Endothelial cell of umbilical vein (primary cell): ENCODE data around the gene MCU. TPM values are rescaled to one million over a fixed set of nuclear protein-coding genes. Genes with fewer than 3 reads are reported as not detected.

Experiments used
- BruUV-seq: library from RNA; stranded (reverse); fragments of 400-500 nt; replicated peaks from 2 replicates; lab custom pipeline; 2021; lab: Mats Ljungman, UMichigan
- CTCF ChIA-PET: fragments of 300-600, 350-600 bp; sonication (Branson Sonifier 250); formaldehyde crosslinking; loops from one replicate; lab custom pipeline; 2021; ENCODE audit warnings: antibody characterized with exemption, inconsistent platforms; lab: Charles Lee
- POLR2A ChIA-PET: fragments of 300-600, 350-600 bp; sonication (Branson Sonifier 250); formaldehyde crosslinking; loops from one replicate; lab custom pipeline; 2021; ENCODE audit warnings: antibody characterized with exemption, inconsistent platforms; lab: Charles Lee
- DNase-seq: peaks from one replicate; pipeline ENCODE4 v3.0.0-alpha.2; 2011; ENCODE audit warnings: low read depth, low spot score
- FAIRE-seq: peaks from 2 replicates; lab custom pipeline; 2011; peaks lifted over from hg19 to GRCh38; lab: Jason Lieb, UNC
- H2AFZ ChIP-seq: 2 replicates; pipeline ENCODE4 v1.6.0; 2012; ENCODE audit warnings: low read depth, low read length, control low read depth, inconsistent platforms
- H3K27ac ChIP-seq: 2 replicates; pipeline ENCODE4 v1.5.1; 2011; ENCODE audit warnings: low read depth, mild to moderate bottlenecking, control low read depth, low read length, moderate library complexity; ENCODE audit not compliant: insufficient read depth
- H3K27me3 ChIP-seq, 2 experiments: 2 replicates each; pipeline versions ENCODE4 v1.6.0 to v1.6.1; 2011; ENCODE audit warnings: low read length in 2 of 2, mixed read lengths in 1 of 2; ENCODE audit not compliant: control insufficient read depth in 2 of 2, insufficient read depth in 2 of 2
- H3K36me3 ChIP-seq, 2 experiments: 2 replicates in 1 of 2; 3 replicates in 1 of 2; pipeline ENCODE4 v1.5.1; 2011; ENCODE audit warnings: low read length in 2 of 2, mild to moderate bottlenecking in 1 of 2, moderate library complexity in 1 of 2; ENCODE audit not compliant: control insufficient read depth in 2 of 2, insufficient read depth in 2 of 2; ENCODE audit errors: extremely low read depth in 1 of 2
- H3K4me1 ChIP-seq: 3 replicates; pipeline ENCODE4 v1.5.1; 2011; ENCODE audit warnings: mild to moderate bottlenecking, low read length; ENCODE audit not compliant: control insufficient read depth, insufficient read depth; ENCODE audit errors: extremely low read depth
- H3K4me2 ChIP-seq: 2 replicates; pipeline ENCODE4 v1.6.1; 2011; ENCODE audit warnings: low read length, control low read depth, mixed read lengths; ENCODE audit not compliant: insufficient read depth
- H3K4me3 ChIP-seq, 3 experiments: fragments of 200-600 bp in 1 of 3; sonication (generic), shearing (Covaris generic) in 1 of 3; replicated peaks in 1 of 3; 2 replicates each; pipeline ENCODE4 v1.5.1; 2011 to 2016; ENCODE audit warnings: control low read depth in 3 of 3, low read length in 3 of 3, mild to moderate bottlenecking in 2 of 3, inconsistent platforms in 1 of 3, low read depth in 1 of 3, moderate library complexity in 1 of 3; ENCODE audit not compliant: insufficient read depth in 1 of 3
- H3K79me2 ChIP-seq: 2 replicates; pipeline ENCODE4 v1.6.0; 2012; ENCODE audit warnings: low read length, inconsistent platforms; ENCODE audit not compliant: control insufficient read depth, insufficient read depth
- H3K9ac ChIP-seq: replicated peaks from 2 replicates; pipeline ENCODE3; 2011; ENCODE audit warnings: low read length, control low read depth; ENCODE audit not compliant: insufficient read depth; ENCODE audit errors: extremely low read depth
- H3K9me1 ChIP-seq: replicated peaks from 3 replicates; pipeline ENCODE4 v1.6.0; 2011; ENCODE audit warnings: mild to moderate bottlenecking, low read length; ENCODE audit not compliant: control insufficient read depth, insufficient read depth; ENCODE audit errors: extremely low read depth
- H3K9me3 ChIP-seq: replicated peaks from 2 replicates; pipeline ENCODE4 v1.5.1; 2012; ENCODE audit warnings: low read length, inconsistent platforms; ENCODE audit not compliant: control insufficient read depth, insufficient read depth
- H4K20me1 ChIP-seq: replicated peaks from 2 replicates; pipeline ENCODE3; 2011; ENCODE audit warnings: mild to moderate bottlenecking, low read length; ENCODE audit not compliant: control insufficient read depth, insufficient read depth; ENCODE audit errors: extremely low read depth
- EZH2 ChIP-seq: IDR thresholded peaks from 2 replicates; pipeline ENCODE4 v1.6.1; 2012; ENCODE audit warnings: borderline replicate concordance, low read depth, mild to moderate bottlenecking, moderate library complexity, low read length, inconsistent platforms; ENCODE audit not compliant: severe bottlenecking
- FOS ChIP-seq: IDR thresholded peaks from 2 replicates; pipeline ENCODE4 v1.6.1; 2011; ENCODE audit warnings: mild to moderate bottlenecking, low read length, moderate library complexity, borderline replicate concordance; ENCODE audit not compliant: insufficient read depth
- GATA2 ChIP-seq: IDR thresholded peaks from 2 replicates; pipeline ENCODE4 v1.7.0; 2011; ENCODE audit warnings: low read depth, mild to moderate bottlenecking, moderate library complexity, mixed read lengths, low read length; ENCODE audit not compliant: insufficient read length, insufficient read depth
- JUN ChIP-seq: IDR thresholded peaks from 2 replicates; pipeline ENCODE4 v1.6.1; 2011; ENCODE audit warnings: borderline replicate concordance, low read depth; ENCODE audit not compliant: insufficient read length, insufficient read depth
- MYC ChIP-seq: IDR thresholded peaks from one replicate; pipeline ENCODE4 v1.6.1; 2011; ENCODE audit warnings: mild to moderate bottlenecking, low read depth, low read length
- POLR2A ChIP-seq: IDR thresholded peaks from 2 replicates; pipeline ENCODE4 v1.6.1; 2012; ENCODE audit warnings: low read depth, mild to moderate bottlenecking, control low read depth, low read length
- POLR2AphosphoS5 ChIP-seq: IDR thresholded peaks from 2 replicates; pipeline ENCODE4 v1.6.1; 2012; ENCODE audit warnings: low read depth, mild to moderate bottlenecking, control low read depth, low read length, moderate library complexity; ENCODE audit not compliant: insufficient read depth
- dilution Hi-C: fragments of 300-500 bp; cut with MboI; formaldehyde crosslinking; loops from one replicate; pipeline ENCODE4 v1.15.0; 2019; ENCODE audit warnings: low sequenced_read_pairs; ENCODE audit not compliant: extremely low pct_ligation_motif_present
- intact Hi-C: fragments of 100-400 bp; cut with micrococcal nuclease; formaldehyde crosslinking; loops from one replicate; pipeline ENCODE4 v1.10.0; 2022
- polyA plus RNA-seq, 4 experiments: library from polyadenylated mRNA; depleted of rRNA in 3 of 4; stranded (reverse) in 3 of 4; unstranded in 1 of 4; fragments of >200 nt; gene quantifications; 2 replicates each; pipeline versions ENCODE4 v1.2.1 to v1.2.3, GENCODE V29; 2011 to 2012; ENCODE audit warnings: missing spikeins in 1 of 4
- total RNA-seq: library from RNA; stranded (reverse); gene quantifications from 2 replicates; pipeline ENCODE4 v1.2.3, GENCODE V29; 2021
- TF ChIP-seq, protein P1 (sequence below): IDR thresholded peaks from 2 replicates; pipeline ENCODE4 v1.6.1; 2011; ENCODE audit not compliant: insufficient read depth, insufficient read length
- TF ChIP-seq, protein P2 (sequence below), 2 donors: IDR thresholded peaks; 1 replicate in 1 of 2; 2 replicates in 1 of 2; pipeline ENCODE4 v1.5.1; 2011; ENCODE audit warnings: low read length in 2 of 2, mild to moderate bottlenecking in 2 of 2, moderate library complexity in 2 of 2, control low read depth in 1 of 2, inconsistent platforms in 1 of 2, low read depth in 1 of 2; ENCODE audit not compliant: insufficient read depth in 1 of 2; ENCODE audit errors: extremely low read depth in 1 of 2

Gene MCU
- total and polyA plus RNA-seq, 2 donors (not counting 3 experiments of a cell fraction or from before 2014, with no cell fraction given), result 25.2 to 37.2 TPM

DNA sequence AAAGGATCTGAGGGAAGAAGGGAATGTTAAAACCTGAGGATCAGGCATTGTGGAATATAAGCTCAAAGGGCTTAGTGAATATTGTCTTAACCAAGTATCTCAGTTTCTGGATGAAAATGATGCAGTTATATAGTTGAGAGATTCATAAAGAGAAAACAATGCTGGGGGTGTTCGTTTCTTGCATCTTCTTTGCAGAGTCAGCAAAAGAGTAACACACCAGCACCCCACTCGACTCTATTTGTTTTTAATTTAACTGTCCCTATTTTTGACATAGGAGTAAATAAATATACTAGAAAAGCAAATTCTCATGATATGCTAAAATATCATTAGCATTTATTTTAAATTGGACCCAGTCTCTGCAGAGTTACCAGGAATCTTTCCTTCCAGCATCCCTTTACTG lies 194.0 kb downstream of the MCU start:
- DNase-seq, result no peak
- Histone ChIP-seq H3K27me3 (no peaks in the 10 kb centered on the region), H3K9me3 (no peaks in the 10 kb centered on the region), H3K27ac (peak overlapping the region; percentile 95), H3K4me2 (no peak overlapping the region), H4K20me1 (no peaks in the 10 kb centered on the region), H3K36me3 (no peaks in the 10 kb centered on the region), H3K79me2 (no peaks in the 10 kb centered on the region), H3K9me1 (no peaks in the 10 kb centered on the region), H2AFZ (no peak overlapping the region), H3K4me3 (no peak overlapping the region), H3K9ac (peak overlapping the region; percentile 61), H3K4me1 (peaks cover 25% of the 10 kb centered on the region)
- intact Hi-C loops, result loop anchor here (5.0 kb wide), 1 partner anchor 194 kb away; the partner anchor contains the start of gene MCU
- TF ChIP-seq POLR2A (no peak), FOS (no peak), MYC (no peak), GATA2 (no peak), POLR2AphosphoS5 (no peak), JUN (no peak), EZH2 (no peak)
- TF ChIP-seq, protein P1, sequence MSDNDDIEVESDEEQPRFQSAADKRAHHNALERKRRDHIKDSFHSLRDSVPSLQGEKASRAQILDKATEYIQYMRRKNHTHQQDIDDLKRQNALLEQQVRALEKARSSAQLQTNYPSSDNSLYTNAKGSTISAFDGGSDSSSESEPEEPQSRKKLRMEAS, result no peak
- TF ChIP-seq, protein P2, sequence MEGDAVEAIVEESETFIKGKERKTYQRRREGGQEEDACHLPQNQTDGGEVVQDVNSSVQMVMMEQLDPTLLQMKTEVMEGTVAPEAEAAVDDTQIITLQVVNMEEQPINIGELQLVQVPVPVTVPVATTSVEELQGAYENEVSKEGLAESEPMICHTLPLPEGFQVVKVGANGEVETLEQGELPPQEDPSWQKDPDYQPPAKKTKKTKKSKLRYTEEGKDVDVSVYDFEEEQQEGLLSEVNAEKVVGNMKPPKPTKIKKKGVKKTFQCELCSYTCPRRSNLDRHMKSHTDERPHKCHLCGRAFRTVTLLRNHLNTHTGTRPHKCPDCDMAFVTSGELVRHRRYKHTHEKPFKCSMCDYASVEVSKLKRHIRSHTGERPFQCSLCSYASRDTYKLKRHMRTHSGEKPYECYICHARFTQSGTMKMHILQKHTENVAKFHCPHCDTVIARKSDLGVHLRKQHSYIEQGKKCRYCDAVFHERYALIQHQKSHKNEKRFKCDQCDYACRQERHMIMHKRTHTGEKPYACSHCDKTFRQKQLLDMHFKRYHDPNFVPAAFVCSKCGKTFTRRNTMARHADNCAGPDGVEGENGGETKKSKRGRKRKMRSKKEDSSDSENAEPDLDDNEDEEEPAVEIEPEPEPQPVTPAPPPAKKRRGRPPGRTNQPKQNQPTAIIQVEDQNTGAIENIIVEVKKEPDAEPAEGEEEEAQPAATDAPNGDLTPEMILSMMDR (IDR thresholded peaks at IDR 0.05; ENCODE audit: extremely low read depth in 1 of 2, insufficient read depth in 1 of 2, low read depth in 1 of 2, low read length in 2 of 2), result no peak
- dilution Hi-C loops, result no loop called here
- FAIRE-seq, result no peak
- POLR2A ChIA-PET, result no interaction called here
- no TSS peak for BruUV-seq
- CTCF ChIA-PET, result no interaction called here
